ENCODE results near the gene BAIAP3.

BAIAP3 gene

DNA sequence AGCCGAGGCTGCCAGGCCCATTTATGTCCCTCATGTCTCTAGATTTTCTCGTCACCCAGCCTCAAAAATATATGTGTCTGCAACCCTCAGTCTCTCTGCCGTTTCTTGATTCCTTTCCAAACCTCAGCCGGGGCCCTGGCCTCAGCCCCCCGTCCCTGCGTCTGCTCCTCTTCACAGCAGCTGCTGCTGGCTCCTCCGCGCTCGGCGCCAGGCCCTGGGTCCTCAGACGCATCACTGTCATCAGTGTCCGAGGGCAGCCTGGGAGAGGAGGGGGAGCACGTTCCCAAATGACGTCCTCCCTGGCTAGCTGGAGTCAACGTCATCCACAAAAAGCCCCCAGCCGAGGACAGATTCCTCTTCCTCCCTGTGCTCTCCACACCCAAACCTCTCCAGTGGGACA is 15.9 kb downstream of the BAIAP3 start:
- DNase-seq = no peak

DNA sequence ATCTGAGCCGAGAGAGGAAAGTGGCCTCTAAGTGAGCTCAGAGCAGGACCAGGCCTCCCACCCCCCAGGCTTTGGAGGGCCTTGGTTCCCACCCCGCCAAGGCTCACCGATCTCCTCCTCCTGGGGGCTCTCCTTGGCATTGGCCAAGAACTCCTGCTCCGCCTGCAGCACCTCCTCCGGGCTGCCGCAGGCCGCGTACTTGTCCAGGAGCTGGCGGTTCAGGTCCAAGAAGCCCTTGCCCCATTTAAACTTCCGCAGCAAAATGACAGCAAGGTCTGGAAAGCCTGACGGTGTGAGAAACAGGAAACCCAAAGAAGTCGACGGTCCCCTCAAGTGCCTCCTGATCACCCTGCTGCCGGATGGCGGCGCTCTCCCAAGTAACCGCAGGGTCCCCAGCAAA is 16.5 kb downstream of the BAIAP3 start:
- no peak for DNase-seq

- DNase-seq = no peak
Measured at GRCh38 chr16:1350691-1351090, 17.2 kb downstream of the BAIAP3 start.

DNA sequence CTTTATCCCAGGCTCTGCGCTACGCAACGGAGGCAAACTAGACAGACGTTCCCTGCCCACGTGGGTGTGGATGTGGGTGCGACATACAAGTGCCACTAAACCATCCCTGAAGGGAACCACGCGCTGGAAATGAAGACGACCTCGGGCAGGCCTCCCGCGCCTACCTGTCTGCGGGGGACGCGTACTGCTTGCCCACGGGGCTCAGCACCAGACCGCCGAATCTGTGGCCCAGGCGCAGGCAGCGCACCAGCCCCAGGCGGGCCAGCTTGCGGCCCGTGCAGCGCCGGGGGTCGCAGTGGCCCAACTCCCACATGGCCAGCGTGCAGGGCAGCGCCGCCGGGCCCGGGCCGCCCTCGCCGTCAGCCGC is 17.8 kb downstream of the BAIAP3 start:
- DNase-seq = peak in 1 of 6 experiments; percentile 29

GRCh38 chr16:1351582-1352362 is 18.3 kb downstream of the BAIAP3 start, which contains the start of the genes GNPTG and TSR3:
GNPTG (plus strand) TSS chr16:1351931; CDS start chr16:1351966, 35 bp downstream.
TSR3 (minus strand) TSS chr16:1351878; CDS start chr16:1351804, 74 bp downstream.
- DNase-seq = peak; percentile 64 to 86 (median 78)

- DNase-seq = no peak
Measured at GRCh38 chr16:1354815-1355540, 21.5 kb downstream of the BAIAP3 start.

GRCh38 chr16:1355591-1355990 is 22.1 kb downstream of the BAIAP3 start:
- no peak for DNase-seq

GRCh38 chr16:1356061-1356900 is 22.8 kb downstream of the BAIAP3 start:
- DNase-seq = no peak

- no peak for DNase-seq
Measured at GRCh38 chr16:1357906-1358566, 24.6 kb downstream of the BAIAP3 start.

GRCh38 chr16:1361685-1362360 is 28.4 kb downstream of the BAIAP3 start:
- DNase-seq = no peak

DNA sequence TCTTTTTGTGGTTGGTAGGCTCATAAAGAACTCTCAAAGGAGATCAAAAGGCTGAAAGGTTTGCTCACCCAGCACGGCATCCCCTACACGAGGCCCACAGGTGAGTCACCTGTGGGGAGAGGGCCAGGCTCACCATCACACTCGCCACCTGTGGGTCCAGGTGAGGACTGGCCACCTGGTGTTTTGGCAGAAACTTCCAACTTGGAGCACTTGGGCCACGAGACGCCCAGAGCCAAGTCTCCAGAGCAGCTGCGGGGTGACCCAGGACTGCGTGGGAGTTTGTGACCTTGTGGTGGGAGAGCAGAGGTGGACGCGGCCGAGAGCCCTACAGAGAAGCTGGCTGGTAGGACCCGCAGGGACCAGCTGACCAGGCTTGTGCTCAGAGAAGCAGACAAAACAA is 29.4 kb downstream of the BAIAP3 start:
- no peak for DNase-seq

GRCh38 chr16:1363501-1364041 is 30.1 kb downstream of the BAIAP3 start:
- peak; percentile 46 to 75 (median 54) for DNase-seq

DNA sequence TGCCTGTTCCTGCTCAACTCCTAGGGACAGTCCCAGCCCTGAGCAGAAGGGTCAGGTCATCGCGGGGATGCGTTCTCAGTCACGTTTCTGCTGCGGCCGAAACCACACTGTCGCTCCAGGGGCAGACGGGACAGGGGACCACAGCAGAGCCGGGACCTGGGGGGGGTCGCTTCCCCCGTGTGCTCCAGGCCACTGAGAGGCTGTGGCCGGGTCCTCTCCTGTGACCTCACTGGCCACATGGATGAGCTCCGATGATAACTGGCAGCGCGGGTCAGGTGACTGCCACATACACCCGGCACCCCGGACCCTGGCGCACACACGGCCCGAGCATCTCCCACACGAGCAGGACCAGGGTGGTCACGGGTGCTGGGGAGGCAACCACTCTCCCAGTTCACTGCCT is 31.1 kb downstream of the BAIAP3 start:
- DNase-seq = no peak

DNA sequence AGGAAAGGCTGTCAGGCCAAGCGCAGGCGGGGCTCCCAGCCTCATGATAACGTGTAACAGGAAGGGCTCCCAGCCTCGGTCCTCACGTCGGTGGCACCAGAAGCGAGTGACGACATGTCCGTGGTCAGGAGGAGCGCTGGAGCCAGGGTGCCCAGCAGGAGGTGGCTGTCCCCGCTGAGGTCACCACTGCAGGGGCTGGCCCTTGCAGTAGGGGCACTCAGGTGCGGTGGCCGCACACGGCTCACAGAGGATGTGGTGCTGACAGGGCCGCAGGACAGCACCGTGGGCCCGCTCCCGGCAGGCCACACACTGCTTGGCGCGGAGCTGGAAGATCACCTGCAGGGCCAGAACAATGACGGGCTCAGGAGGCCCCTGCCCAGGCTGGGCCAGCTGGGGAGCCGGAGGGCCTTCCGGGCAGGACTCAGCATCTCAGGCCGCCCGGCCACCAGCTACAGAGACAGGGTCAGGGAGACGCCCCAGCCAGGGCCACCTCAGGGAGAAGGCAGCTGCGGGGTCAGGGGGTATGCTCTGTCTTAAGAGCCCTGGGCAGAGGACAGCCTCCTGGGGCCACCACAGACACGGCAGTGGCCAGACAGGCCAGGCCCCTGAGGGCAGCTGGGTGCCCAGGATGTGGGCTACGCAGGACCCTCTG is 32.7 kb downstream of the BAIAP3 start:
- DNase-seq = no peak

DNA sequence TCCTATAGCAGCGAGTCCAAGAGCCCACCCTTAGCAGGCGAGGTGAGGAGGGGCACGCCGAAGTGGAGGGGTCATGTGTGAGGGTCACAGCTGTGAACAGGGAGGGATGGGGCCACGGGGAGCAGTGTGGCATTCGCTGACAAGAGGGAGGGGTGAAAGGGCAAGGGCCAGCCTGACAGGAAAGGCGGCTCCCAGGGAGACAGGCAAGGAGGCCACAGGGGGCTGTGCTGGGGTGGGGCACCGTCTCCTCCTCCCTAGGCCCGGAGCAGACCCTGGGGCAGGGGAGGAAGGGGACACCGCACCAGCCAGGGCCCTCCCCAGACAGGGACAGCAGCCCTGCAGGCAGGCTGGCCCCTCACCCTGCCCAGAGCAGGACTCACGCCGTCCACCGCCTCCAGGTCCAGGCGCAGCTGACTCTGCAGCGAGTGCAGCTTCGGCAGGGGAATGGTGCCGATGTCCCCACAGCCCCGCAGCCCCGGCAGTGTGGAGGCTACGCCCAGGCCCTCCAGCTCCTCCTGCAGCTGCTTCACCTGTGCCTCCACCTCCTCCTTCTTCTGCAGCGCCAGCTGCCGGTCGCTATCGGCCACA is 33.4 kb downstream of the BAIAP3 start:
- no peak for DNase-seq

DNA sequence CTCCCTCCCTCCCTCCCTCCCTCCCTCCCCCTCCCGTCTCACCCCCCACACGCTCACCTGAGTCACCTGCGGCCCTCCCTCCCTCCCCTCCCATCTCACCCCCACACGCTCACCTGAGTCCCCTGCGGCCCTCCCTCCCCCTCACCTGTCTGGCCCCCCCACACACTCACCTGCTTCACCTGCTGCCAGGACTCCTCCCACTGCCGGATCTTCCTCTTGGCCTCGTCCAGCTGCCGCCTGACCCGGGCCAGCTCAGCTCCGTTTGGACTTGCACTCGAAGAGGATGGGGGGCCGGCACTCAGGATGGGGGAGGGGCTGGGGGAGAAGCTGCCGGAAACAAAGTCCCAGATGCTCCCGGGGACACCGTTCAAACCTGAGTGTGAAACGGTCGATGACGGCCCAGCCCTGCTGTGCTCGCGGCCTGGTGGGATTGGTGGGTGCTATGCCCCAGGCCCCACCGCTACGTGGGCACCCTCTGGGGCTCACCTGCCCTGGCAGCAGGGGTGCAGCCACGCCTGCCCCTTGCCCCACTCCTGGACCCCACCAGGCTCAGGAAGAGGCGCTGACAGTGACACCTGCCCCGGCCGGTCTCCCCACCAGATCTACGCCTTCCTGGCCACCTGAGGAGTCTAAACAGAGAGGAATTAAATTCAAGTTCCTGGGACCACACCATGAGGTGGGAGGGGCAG is 34.2 kb downstream of the BAIAP3 start:
- DNase-seq = no peak

DNA sequence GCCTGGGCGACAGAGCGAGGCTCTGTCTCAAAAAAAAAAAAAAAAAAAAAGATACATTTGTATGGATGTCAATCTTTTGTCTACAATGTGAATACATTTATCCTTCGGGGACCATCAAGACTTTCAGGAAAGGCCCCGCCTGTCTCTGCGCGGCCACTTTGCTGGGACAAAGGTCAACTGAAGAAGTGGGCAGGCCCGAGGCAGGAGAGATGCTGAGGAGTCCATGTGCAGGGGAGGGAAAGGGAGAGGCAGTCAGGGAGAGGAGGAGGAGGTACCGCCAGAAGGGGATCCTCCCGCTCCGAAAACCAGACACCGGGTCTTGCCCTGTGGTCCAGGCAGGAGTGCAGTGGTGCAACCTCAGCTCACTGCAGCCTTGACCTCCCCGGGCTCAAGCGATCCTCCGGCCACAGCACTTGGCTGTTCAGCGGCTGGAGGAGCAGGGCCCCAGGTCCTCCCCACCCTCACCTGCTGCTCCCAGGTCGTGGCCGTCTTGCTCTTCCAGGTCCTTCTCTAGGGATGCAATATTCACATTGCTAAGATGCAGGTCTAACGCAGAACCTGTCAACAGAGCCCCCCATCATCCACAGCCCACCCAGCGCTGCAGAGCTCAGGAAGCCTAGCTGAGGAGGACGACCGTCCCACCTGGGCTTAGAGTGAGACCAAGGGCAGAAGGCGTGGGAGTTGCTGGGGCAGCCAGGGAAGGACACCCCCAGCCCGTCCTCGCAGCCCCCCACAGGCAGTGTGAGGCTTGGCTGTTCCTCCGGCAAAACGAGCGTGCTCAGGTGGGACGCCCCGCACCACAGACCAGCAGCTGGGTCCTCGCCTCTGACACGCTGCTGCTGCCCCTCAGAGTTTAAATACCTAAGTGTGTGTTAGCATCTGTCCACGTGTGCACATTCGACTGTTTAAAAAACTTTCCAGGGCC is 37.9 kb downstream of the BAIAP3 start:
- no peak for DNase-seq

DNA sequence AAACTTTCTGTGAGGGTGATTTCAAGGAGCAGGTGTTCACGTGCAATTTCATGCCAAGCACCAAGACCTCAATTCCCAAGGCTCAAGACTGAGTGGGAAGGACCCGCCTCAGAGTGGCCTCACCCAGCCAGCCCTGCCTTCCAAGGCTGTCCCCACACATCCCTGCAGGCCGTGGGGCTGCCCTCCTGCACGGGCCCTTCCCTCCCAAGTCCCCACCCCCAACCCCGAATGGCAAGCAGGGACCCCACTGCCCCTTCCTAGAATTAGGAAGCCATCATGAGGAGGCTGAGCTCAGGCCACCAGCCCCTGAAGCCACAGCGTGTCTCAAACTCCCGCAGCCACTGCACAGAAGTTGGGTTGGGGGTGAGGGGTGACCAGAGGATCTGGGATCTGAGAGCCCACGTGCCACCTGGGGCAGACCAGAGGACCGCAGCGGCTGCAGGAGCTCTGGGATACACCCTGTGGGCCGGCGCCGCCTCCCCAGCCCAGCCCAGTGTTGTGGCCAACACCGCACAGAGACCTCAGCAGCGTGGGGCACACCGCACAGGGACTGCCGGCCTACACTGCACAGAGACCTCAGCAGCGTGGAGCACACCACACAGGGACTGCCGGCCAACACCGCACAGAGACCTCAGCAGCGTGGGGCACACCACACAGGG is 39.0 kb downstream of the BAIAP3 start:
- DNase-seq = no peak
